HG03442 (cell line): Measurements from ENCODE around the gene EPB41L2.

Source experiments
- ATAC-seq: cut with Tn5 transposase; IDR thresholded peaks from one replicate; pipeline ENCODE4 v1.9.1; 2021; ENCODE audit warnings: mild to moderate bottlenecking, moderate library complexity; ENCODE audit not compliant: unreplicated experiment

EPB41L2 gene

DNA sequence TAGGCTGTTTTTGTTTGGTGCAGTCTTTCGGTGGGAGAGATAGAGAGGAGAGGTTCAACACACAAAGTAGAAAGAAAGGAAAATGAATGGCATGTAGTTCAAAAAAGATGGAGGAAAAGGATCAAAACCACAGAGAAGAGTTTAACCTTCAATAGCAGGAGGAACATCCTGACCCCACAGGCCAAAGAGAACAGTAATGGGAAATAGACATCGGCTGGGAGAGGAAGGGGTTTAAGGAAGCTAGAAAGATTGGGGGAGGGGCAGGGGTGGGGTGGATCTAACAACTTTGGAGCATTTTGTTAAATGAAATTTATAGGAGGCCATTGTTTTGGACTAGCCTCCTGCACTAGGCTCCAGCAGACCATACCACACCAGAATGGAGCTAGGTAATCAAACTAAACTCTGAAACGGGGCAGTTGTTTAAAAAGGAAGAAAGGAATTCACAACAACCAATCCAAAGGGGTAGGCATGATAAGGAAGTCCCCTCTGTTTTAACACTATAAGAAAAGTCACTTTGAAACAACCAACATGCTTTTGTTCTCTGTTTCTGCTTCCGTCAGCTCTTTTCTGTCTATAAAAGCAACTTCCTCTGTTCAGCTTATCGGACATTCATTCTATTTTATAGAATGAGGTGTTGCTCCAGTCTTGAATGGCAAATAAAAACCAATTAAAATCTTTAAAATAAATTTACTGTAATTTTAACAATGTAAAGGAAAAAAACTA, 82.6 kb downstream of the EPB41L2 start:
- ATAC-seq = no peak

DNA sequence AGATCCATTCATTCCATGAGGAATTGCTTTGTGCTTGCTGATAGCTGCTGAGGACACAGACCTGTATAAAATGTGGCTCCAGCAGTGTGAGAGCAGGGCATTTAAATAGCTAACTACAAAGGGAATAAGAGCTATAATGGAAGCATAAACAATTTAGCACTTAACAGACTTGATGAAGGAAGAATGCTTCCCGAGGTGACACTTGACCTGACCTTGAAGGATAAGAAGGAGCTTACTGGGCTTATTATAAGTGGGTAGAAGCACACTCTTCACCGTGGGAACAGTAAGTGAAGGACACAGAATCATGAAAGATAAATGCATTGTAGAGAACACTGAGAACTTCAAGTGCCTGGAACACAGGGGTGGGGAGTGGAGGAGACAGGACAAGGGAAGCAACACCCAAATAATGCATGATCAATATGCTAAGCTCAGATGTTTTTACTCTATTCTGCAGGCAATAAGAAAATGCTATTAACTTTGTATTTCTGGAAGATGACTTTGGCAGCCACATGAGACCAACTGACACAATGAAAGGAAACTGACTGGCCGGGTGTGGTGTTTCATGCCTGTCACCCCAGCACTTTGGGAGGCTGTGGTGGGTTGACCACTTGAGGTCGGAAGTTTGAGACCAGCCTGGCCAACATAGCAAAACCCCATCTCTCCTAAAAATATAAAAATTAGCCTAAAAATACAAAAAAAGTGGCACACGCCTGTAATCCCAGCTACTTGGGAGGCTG, 84.2 kb downstream of the EPB41L2 start:
- no peak for ATAC-seq

GRCh38 chr6:130978180-130978579, 84.9 kb downstream of the EPB41L2 start:
- no peak for ATAC-seq

GRCh38 chr6:130975325-130975724, 87.7 kb downstream of the EPB41L2 start:
- no peak for ATAC-seq

DNA sequence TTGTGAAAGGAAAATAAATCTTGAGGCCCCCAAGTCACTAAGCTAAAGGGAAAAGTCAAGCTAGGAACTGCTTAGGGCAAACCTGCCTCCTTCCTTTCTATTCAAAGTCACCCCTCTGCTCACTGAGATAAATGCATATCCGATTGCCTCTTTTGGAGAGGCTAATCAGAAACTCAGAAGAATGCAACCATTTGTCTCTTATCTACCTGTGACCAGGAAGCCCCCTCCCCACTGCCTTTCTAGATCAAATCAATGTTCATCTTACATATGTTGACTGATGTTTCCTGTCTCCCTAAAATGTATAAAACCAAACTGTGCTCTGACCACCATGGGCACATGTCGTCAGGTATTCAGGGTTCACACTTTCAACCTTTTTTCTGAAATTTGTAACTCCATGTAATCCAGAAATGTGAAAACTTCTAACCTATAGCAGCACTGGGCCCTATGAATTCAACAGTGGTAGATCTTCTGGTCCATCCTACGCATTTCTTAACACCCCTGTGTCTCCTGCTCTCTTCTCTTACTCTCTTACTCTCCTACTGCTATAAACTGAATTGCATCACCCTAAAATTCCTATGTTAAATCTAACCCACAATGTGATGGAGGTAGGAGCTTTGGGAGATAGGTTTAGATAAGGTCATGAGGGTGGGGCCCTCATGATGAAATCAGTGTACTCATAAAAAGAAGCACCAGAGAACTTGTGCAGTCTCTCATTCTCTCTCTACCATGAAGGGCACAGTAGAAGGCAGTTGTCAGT, 89.3 kb downstream of the EPB41L2 start:
- ATAC-seq = no peak

DNA sequence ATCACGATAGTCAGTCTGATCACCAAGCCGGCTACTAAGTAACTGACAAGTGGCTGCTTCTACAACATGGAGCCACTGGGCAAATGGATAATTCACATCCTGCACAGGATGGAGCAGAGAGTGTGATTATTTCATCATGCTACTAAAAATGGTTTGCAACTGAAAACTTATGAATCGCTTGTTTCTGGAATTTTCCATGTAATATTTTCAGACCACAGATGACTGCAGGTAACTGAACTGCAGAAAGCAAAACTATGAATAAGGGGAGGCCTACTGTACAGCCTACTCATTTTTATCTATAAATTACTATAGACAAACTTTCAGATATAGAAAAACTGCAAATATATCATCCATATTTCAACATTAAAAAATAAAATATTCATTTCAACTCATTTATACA, 91.5 kb downstream of the EPB41L2 start:
- no peak for ATAC-seq

GRCh38 chr6:130970839-130971410, 92.1 kb downstream of the EPB41L2 start:
- no peak for ATAC-seq

- ATAC-seq = no peak
These were observed 93.1 kb downstream of the EPB41L2 start for GRCh38 chr6:130969791-130970491.

- ATAC-seq = no peak
These were observed 93.9 kb downstream of the EPB41L2 start for GRCh38 chr6:130969166-130969565.

DNA sequence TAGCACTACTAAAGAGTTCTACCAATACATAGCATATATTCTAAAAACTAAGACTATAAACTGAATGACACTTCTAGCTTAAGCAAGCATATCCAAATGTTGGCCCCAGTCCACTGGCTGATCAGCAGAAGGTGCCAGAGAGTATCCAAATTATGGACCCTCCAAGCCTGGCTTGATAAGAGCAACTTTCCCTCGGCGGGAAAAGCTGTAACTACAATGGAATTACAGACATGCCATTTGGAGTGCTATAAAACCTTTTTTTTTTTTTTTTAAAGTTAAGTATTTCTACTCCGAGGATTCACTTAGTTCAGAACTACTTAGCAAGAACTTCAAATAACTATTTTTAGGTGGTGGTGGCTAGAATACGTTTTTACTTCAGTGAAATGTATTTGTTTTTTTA, 94.6 kb downstream of the EPB41L2 start:
- ATAC-seq = no peak

DNA sequence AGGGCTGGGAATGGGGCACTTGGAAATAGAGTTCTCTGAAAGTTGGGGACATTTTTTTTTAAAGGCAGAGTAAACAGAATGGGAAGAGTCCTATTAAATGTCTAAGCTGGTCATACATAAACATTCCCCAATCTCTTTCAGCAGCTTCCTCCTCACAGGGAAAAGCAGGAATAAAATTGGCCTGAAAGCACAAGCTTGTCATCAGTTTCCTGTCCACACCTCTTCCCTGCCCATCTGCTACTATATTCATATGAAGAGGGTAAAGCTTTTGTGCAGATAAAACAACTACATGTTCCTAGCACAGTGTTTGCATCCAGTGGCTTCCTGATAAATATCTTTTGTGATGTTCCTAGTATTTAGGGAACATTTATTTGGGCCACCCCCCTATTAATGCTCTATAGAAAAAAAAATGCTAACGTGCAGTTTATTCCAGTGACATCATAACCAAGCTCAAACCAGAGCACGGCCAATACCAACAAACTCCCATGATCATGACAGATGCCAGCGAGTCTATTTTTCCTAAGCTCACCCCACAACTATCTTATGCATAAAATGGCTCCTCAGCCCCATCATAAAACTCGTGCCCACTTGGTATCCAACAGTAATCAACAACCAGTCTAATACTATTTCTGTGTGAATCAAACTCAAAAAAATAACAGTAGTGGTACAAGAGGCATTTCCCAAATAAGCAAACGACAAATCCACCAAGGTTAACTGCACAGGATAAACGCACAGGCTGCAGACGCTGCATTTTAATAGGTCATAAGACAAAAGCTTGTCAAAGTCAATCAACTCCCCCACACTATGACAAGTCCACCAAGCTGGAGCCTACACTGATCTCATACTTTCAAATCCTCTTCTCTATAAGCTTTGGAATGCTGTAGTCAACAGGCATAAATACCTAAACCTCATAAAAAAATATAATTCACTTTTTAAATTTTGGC, 95.3 kb downstream of the EPB41L2 start:
- no peak for ATAC-seq

DNA sequence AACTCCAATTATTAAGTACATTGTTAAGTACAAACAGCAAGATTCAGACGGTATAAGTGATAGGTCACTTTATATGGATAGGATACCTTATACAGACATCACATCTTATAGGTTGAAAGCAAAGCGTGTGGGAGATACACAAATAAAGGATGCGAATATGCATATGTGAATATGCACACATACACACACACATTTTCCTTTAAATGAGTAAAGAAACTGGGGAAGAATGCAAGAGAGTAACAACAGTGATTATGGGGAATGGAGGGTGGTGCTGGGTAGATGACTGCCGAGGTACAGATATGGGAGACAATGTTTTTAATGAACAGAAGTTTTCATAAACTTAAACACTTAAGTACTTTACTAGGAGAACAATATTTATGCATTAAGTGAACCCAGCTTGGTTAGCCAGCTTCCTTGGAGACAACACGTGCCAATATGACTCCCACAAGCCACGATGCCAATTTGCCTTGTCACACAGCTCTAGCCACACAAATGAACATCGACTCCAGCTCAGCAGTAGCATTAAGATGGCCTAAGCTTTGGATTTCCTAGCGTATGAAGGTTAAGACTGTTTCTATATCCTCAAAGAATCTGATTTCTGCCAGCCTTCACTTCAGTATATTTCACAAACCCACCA, 96.6 kb downstream of the EPB41L2 start:
- ATAC-seq = no peak

GRCh38 chr6:130965656-130966055, 97.4 kb downstream of the EPB41L2 start:
- no peak for ATAC-seq

DNA sequence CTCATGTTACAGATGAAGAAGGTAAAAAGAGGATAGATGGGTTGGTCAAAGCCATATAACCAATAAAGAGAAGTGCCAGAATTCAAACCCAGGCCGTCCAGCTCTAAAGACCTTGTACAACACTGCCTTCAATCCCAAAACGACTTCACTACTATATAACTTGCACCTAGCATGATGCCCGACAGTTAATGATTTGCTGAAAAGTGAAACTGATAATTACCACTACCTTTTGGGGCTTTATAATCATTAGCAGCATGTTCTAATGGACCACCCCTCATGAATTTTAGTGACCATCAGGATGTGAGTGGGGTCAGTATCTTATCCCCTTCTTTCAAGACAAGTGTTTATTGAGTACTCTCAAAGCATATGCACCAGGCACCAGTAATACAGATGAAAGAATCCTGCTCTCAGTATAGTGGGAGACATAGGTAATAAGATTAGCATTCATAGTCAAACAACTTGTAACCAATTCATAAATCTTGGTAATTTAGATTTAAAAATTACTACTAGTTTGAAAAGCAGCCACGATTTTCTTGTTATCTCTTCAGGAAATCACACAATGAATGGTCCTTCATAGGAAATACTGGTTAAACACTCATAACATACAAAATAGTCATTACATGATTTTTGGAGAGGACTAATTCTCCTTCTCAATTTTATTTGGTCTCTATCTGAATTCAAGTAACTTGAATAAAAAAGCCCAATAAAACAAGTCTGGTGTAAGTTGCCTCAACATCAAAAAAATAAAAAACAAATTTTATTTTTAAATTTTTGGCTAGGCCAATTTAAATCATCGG, 98.0 kb downstream of the EPB41L2 start:
- ATAC-seq = no peak

- ATAC-seq = peak; percentile 56
These were observed 98.8 kb downstream of the EPB41L2 start for GRCh38 chr6:130964289-130964688.

DNA sequence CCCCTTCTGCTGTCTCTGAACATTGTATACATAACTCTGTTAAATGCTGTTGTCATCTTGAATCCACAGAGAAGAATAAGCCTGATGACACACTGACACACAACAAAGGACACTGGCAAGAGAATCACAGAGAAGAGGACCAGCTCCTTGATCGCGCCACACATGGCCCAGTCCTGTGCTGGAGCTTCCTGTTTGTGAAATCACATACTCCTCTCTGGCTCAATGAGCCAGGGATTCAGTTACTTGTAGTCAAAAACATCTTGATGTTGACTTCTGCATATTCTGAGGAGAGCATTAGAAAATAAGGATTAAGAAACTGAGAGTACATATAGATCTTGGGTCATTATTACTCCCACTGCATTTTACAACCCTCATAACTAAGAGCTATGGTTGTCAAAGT, 100.1 kb downstream of the EPB41L2 start:
- ATAC-seq = no peak

GRCh38 chr6:130961148-130961547, 101.9 kb downstream of the EPB41L2 start:
- peak; percentile 32 for ATAC-seq

- no peak for ATAC-seq
These were observed 103.1 kb downstream of the EPB41L2 start for GRCh38 chr6:130959951-130960350.
